ENCODE data around the gene XK.

GRCh38 chrX:37763400-37763799 lies 77.8 kb downstream of the XK start:
- TF ChIP-seq, protein P1, sequence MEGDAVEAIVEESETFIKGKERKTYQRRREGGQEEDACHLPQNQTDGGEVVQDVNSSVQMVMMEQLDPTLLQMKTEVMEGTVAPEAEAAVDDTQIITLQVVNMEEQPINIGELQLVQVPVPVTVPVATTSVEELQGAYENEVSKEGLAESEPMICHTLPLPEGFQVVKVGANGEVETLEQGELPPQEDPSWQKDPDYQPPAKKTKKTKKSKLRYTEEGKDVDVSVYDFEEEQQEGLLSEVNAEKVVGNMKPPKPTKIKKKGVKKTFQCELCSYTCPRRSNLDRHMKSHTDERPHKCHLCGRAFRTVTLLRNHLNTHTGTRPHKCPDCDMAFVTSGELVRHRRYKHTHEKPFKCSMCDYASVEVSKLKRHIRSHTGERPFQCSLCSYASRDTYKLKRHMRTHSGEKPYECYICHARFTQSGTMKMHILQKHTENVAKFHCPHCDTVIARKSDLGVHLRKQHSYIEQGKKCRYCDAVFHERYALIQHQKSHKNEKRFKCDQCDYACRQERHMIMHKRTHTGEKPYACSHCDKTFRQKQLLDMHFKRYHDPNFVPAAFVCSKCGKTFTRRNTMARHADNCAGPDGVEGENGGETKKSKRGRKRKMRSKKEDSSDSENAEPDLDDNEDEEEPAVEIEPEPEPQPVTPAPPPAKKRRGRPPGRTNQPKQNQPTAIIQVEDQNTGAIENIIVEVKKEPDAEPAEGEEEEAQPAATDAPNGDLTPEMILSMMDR (IDR thresholded peaks at IDR 0.05), result no peak
- TF ChIP-seq ZFX (IDR thresholded peaks at IDR 0.05; ENCODE audit: borderline replicate concordance), result no peak
